Naive thymus-derived CD4-positive, alpha-beta T cell (primary cell): ENCODE data around the gene SLCO2B1. TPM values are rescaled to one million over a fixed set of nuclear protein-coding genes. Genes with fewer than 3 reads are reported as not detected.

Experiments used
- ATAC-seq: fragments of 150-1000 bp; cut with Tn5 transposase; 2 replicates; pipeline ENCODE4 v1.10.0; 2021; ENCODE audit warnings: mild to moderate bottlenecking, moderate library complexity
- CTCF ChIA-PET: fragments of 350-600 bp; sonication (Branson Sonifier 250); formaldehyde crosslinking; loops from one replicate; lab custom pipeline; 2021; ENCODE audit warnings: antibody characterized with exemption; lab: Charles Lee
- POLR2A ChIA-PET: fragments of 350-600 bp; sonication (Branson Sonifier 250); formaldehyde crosslinking; loops from one replicate; lab custom pipeline; 2021; ENCODE audit warnings: antibody characterized with exemption, inconsistent platforms; lab: Charles Lee
- DNase-seq, 9 donors: peaks; one replicate each; pipeline versions ENCODE4 v3.0.0 to v3.0.0-alpha.2; 2020 to 2022; ENCODE audit warnings: mixed read lengths in 1 of 9
- H3K27ac ChIP-seq: one replicate; pipeline ENCODE4 v1.7.0; 2013; ENCODE audit warnings: mild to moderate bottlenecking, low read depth, low read length, moderate library complexity
- H3K27me3 ChIP-seq, 2 donors: one replicate each; pipeline ENCODE4 v1.7.0; 2013; ENCODE audit warnings: low read length in 2 of 2, mild to moderate bottlenecking in 2 of 2, moderate library complexity in 2 of 2; ENCODE audit not compliant: control insufficient read depth in 2 of 2, insufficient read depth in 2 of 2
- H3K36me3 ChIP-seq, 3 experiments: 1 replicate in 2 of 3; 2 replicates in 1 of 3; pipeline ENCODE4 v1.7.0; 2013; ENCODE audit warnings: low read length in 3 of 3, mild to moderate bottlenecking in 3 of 3, moderate library complexity in 1 of 3; ENCODE audit not compliant: insufficient read depth in 3 of 3, control insufficient read depth in 2 of 3
- H3K4me1 ChIP-seq, 2 donors: one replicate each; pipeline ENCODE4 v1.7.0; 2013; ENCODE audit warnings: low read length in 2 of 2, mild to moderate bottlenecking in 2 of 2, moderate library complexity in 1 of 2; ENCODE audit not compliant: control insufficient read depth in 2 of 2, insufficient read depth in 2 of 2
- H3K4me3 ChIP-seq: 2 replicates; pipeline ENCODE4 v1.7.0; 2013; ENCODE audit warnings: mild to moderate bottlenecking, low read length
- H3K9me3 ChIP-seq, 3 experiments: 1 replicate in 2 of 3; 2 replicates in 1 of 3; pipeline ENCODE4 v1.7.0; 2013; ENCODE audit warnings: low read length in 3 of 3; ENCODE audit not compliant: control insufficient read depth in 2 of 3
- H3K27ac Mint-ChIP-seq, 9 donors: one replicate each; pipeline ENCODE4 v1.8.0; 2020 to 2022; ENCODE audit warnings: mixed read lengths in 9 of 9, mild to moderate bottlenecking in 8 of 9, moderate library complexity in 5 of 9, inconsistent platforms in 2 of 9
- H3K27me3 Mint-ChIP-seq, 5 donors: one replicate each; pipeline ENCODE4 v1.8.0; 2021 to 2022; ENCODE audit warnings: mixed read lengths in 5 of 5, mild to moderate bottlenecking in 1 of 5
- H3K36me3 Mint-ChIP-seq, 5 donors: one replicate each; pipeline ENCODE4 v1.8.0; 2020 to 2022; ENCODE audit warnings: mixed read lengths in 5 of 5, mild to moderate bottlenecking in 3 of 5, inconsistent platforms in 1 of 5
- H3K4me1 Mint-ChIP-seq, 7 donors: one replicate each; pipeline ENCODE4 v1.8.0; 2020 to 2022; ENCODE audit warnings: mixed read lengths in 7 of 7, mild to moderate bottlenecking in 3 of 7, inconsistent platforms in 1 of 7
- H3K4me3 Mint-ChIP-seq, 10 donors: one replicate each; pipeline ENCODE4 v1.8.0; 2020 to 2022; ENCODE audit warnings: mild to moderate bottlenecking in 10 of 10, mixed read lengths in 10 of 10, moderate library complexity in 6 of 10, inconsistent platforms in 2 of 10
- H3K9me3 Mint-ChIP-seq, 11 donors: one replicate each; pipeline ENCODE4 v1.8.0; 2020 to 2022; ENCODE audit warnings: mixed read lengths in 11 of 11, mild to moderate bottlenecking in 4 of 11, inconsistent platforms in 1 of 11, moderate library complexity in 1 of 11
- intact Hi-C, 2 donors: fragments of 100-400 bp; cut with micrococcal nuclease; formaldehyde crosslinking; loops; one replicate each; pipeline ENCODE4 v1.15.1; 2023
- polyA plus RNA-seq, 2 donors: library from polyadenylated mRNA; unstranded; fragments of 300-500 nt; fragmentation: Illumina TruSeq; gene quantifications; one replicate each; pipeline ENCODE4 v1.2.3, GENCODE V29; 2021
- total RNA-seq, 6 experiments: library from RNA in 5 of 6; stranded (reverse) in 5 of 6; gene quantifications; 1 replicate in 5 of 6; 2 replicates in 1 of 6; pipeline ENCODE4 v1.2.3 and lab custom pipeline; 2021 to 2026

Gene SLCO2B1
- total and polyA plus RNA-seq, 7 experiments from 2014 or later = 0.19 to 4.3 (median 1.9) TPM; not detected in 3

DNA sequence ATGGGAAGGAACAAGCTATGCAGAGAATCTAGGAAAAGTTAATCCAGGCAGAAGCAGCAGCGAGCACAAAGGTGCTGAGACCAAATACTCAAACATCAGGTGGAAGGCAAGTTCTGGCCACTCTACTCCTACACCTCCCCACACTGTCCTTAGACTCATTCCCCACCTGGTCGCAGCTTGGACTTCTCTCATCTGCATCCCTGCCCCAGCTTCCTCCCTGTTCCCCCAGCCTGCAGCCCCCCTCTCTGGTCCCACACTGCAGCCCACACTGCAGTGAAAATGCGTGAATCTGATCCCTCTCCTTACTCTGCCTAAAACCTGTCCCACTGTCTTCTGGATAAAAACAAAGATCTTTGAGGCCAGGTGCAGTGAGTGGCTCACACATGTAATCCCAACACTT lies 98.8 kb downstream of the SLCO2B1 start:
- Mint-ChIP-seq H3K4me1 (peaks cover 0 to 5% (median 4%) of the 10 kb centered on the region in 7 donors), H3K9me3 (peaks cover 0 to 3% (median 0%) of the 10 kb centered on the region in 11 donors), H3K36me3 (no peaks in the 10 kb centered on the region), H3K27me3 (peaks cover 0 to 29% (median 10%) of the 10 kb centered on the region in 5 donors), H3K27ac (no peak overlapping the region), H3K4me3 (no peak overlapping the region)
- Histone ChIP-seq H3K36me3 (no peaks in the 10 kb centered on the region), H3K27me3 (no peaks in the 10 kb centered on the region), H3K9me3 (no peaks in the 10 kb centered on the region), H3K4me3 (no peak overlapping the region), H3K27ac (no peak overlapping the region), H3K4me1 (no peaks in the 10 kb centered on the region)
- DNase-seq (no peak), ATAC-seq (no peak)
- ChIA-PET CTCF (interaction anchor here (0.6 to 7.6 kb wide), 14 partner anchors 8 to 1899 kb away, joined by 3 to 162 read pairs (median 5); partner anchors contain the start of gene TPBGL), POLR2A (interaction anchor here (1.2 kb wide), 1 partner anchor 8 kb away, joined by 3 read pairs; no protein-coding TSS in a partner anchor)
- intact Hi-C loops = loop anchor here (2.0 to 10.0 kb wide), 4 partner anchors 45 to 855 kb away; partner anchors contain the start of genes PGM2L1 (in 1 of the 2), POLD3 (in 1 of the 2) and RNF169 (in 1 of the 2)

- CTCF ChIA-PET = interaction anchor here (1.2 kb wide), 1 partner anchor 111 kb away, joined by 3 read pairs; no protein-coding TSS in a partner anchor
Observed at GRCh38 chr11:75254326-75254725, 103.4 kb downstream of the SLCO2B1 start.

More at GRCh38 chr11:75254326-75254725, 103.4 kb downstream of the SLCO2B1 start:
- Histone ChIP-seq H3K27ac (no peak overlapping the region), H3K36me3 (no peaks in the 10 kb centered on the region), H3K4me1 (no peaks in the 10 kb centered on the region), H3K27me3 (peaks cover 0 to 3% of the 10 kb centered on the region in 2 donors), H3K4me3 (no peak overlapping the region), H3K9me3 (no peaks in the 10 kb centered on the region)
- DNase-seq (no peak), ATAC-seq (no peak)
- Mint-ChIP-seq H3K9me3 (peaks cover 0 to 3% (median 0%) of the 10 kb centered on the region in 11 donors), H3K27me3 (peaks cover 0 to 43% (median 6%) of the 10 kb centered on the region in 5 donors), H3K27ac (no peak overlapping the region), H3K4me3 (no peak overlapping the region), H3K4me1 (peaks cover 0 to 14% (median 7%) of the 10 kb centered on the region in 7 donors), H3K36me3 (no peaks in the 10 kb centered on the region)
- POLR2A ChIA-PET = interaction anchor here (1.0 to 1.4 kb wide), 2 partner anchors 19 to 114 kb away, joined by 3 read pairs; no protein-coding TSS in a partner anchor
- intact Hi-C loops = no loop called here

Other genes with a start within 250 kb of the SLCO2B1 start
- gene XRRA1, start 202.0 kb upstream of the SLCO2B1 start, total RNA-seq = 10 to 100 TPM; 11.3 to 20.8 (median 20.3) TPM
- gene XRRA1, start 202.0 kb upstream of the SLCO2B1 start, polyA plus RNA-seq = 10 to 100 TPM; 11.7 to 17.8 TPM
- gene SPCS2, start 201.8 kb upstream of the SLCO2B1 start, total RNA-seq = 100 to 1,000 TPM in 2 of 5 experiments, 10 to 100 TPM in 3; 53.9 to 211 (median 87.5) TPM
- gene SPCS2, start 201.8 kb upstream of the SLCO2B1 start, polyA plus RNA-seq = 100 to 1,000 TPM; 119 to 180 TPM
- 10 to 100 TPM; 12.6 to 18.9 (median 16.1) TPM for gene NEU3, start 162.2 kb upstream of the SLCO2B1 start, total RNA-seq
- 1 to 10 TPM; 2.6 to 3.2 TPM for gene NEU3, start 162.2 kb upstream of the SLCO2B1 start, polyA plus RNA-seq
- not detected for gene OR2AT4, start 54.2 kb upstream of the SLCO2B1 start, total RNA-seq
- gene OR2AT4, start 54.2 kb upstream of the SLCO2B1 start, polyA plus RNA-seq = not detected
- under 1 TPM; 0.15 to 0.58 (median 0.27) TPM for gene TPBGL, start 89.7 kb downstream of the SLCO2B1 start, total RNA-seq
- gene TPBGL, start 89.7 kb downstream of the SLCO2B1 start, polyA plus RNA-seq = under 1 TPM in 1 of 2 donors, not detected in 1; 0.40 TPM
- gene ARRB1, start 200.6 kb downstream of the SLCO2B1 start, total RNA-seq = 100 to 1,000 TPM in 1 of 5 experiments, 10 to 100 TPM in 4; 47.8 to 104 (median 63.9) TPM
- 1 to 10 TPM; 7.5 to 9.0 TPM for gene ARRB1, start 200.6 kb downstream of the SLCO2B1 start, polyA plus RNA-seq
- 1,000 to 10,000 TPM; 3,135 to 5,501 (median 5,089) TPM for gene RPS3, start 248.4 kb downstream of the SLCO2B1 start, total RNA-seq
- 1,000 to 10,000 TPM; 6,041 to 7,167 TPM for gene RPS3, start 248.4 kb downstream of the SLCO2B1 start, polyA plus RNA-seq